CD4-positive, alpha-beta T cell treated with Interleukin-17A for 4 hours (primary cell): ENCODE data around the gene TXLNB.
"Not testable (repeated sequence)": the region's sequence is repeated elsewhere in the genome, so short reads cannot be mapped to it uniquely, and the experiment has no call there.

ENCODE experiments used
- DNase-seq: peaks from one replicate; pipeline ENCODE4 v3.0.0-alpha.2; 2020; ENCODE audit warnings: mixed read lengths

TXLNB gene

GRCh38 chr6:139231206-139231605 lies 60.6 kb downstream of the TXLNB start:
- no peak for DNase-seq

- peak; percentile 30 for DNase-seq
Measured at GRCh38 chr6:139230391-139230840, 61.4 kb downstream of the TXLNB start.

GRCh38 chr6:139228387-139228786 lies 63.4 kb downstream of the TXLNB start:
- not testable (repeated sequence) for DNase-seq

- DNase-seq: no peak
Measured at GRCh38 chr6:139219746-139220145, 72.1 kb downstream of the TXLNB start.

- peak; percentile 81 for DNase-seq
Measured at GRCh38 chr6:139219271-139219729, 72.5 kb downstream of the TXLNB start.

- not testable (repeated sequence) for DNase-seq
Measured at GRCh38 chr6:139212460-139212859, 79.3 kb downstream of the TXLNB start.

- peak; percentile 26 for DNase-seq
Measured at GRCh38 chr6:139210766-139211165, 81.0 kb downstream of the TXLNB start.

GRCh38 chr6:139205843-139206242 lies 86.0 kb downstream of the TXLNB start:
- no peak for DNase-seq

GRCh38 chr6:139204978-139205377 lies 86.8 kb downstream of the TXLNB start:
- DNase-seq: peak; percentile 7

- no peak for DNase-seq
Measured at GRCh38 chr6:139201378-139201777, 90.4 kb downstream of the TXLNB start.

GRCh38 chr6:139198529-139199288 lies 93.1 kb downstream of the TXLNB start:
- no peak for DNase-seq

- DNase-seq: no peak
Measured at GRCh38 chr6:139194740-139195139, 97.1 kb downstream of the TXLNB start.
